IPS DF 4.7 (cell line): ENCODE data around the gene ANKRD34A.

Experiments
- DNase-seq: peaks from one replicate; pipeline ENCODE4 v3.0.0-alpha.2; 2013; ENCODE audit warnings: low spot score; ENCODE audit errors: extremely low read depth

The ANKRD34A gene

GRCh38 chr1:145991735-145992412, 27.5 kb upstream of the ANKRD34A start:
- DNase-seq, result no peak

GRCh38 chr1:145990249-145990855, 26.0 kb upstream of the ANKRD34A start:
- no peak for DNase-seq

GRCh38 chr1:145988773-145989172, 24.4 kb upstream of the ANKRD34A start:
- no peak for DNase-seq

GRCh38 chr1:145987926-145988325, 23.6 kb upstream of the ANKRD34A start:
- DNase-seq, result no peak

- no peak for DNase-seq
Measured at GRCh38 chr1:145986551-145986950, 22.2 kb upstream of the ANKRD34A start.

- no peak for DNase-seq
Measured at GRCh38 chr1:145985502-145986439, 21.4 kb upstream of the ANKRD34A start.

- no peak for DNase-seq
Measured at GRCh38 chr1:145985129-145985501, 20.7 kb upstream of the ANKRD34A start.

GRCh38 chr1:145983960-145984830, 19.8 kb upstream of the ANKRD34A start:
- DNase-seq, result no peak

- no peak for DNase-seq
Measured at GRCh38 chr1:145983206-145983675, 18.9 kb upstream of the ANKRD34A start.

GRCh38 chr1:145982010-145982723, 17.8 kb upstream of the ANKRD34A start:
- no peak for DNase-seq

GRCh38 chr1:145980457-145980994, 16.2 kb upstream of the ANKRD34A start:
- no peak for DNase-seq

GRCh38 chr1:145979746-145980456, 15.5 kb upstream of the ANKRD34A start:
- DNase-seq, result no peak

GRCh38 chr1:145978854-145979745, 14.7 kb upstream of the ANKRD34A start:
- DNase-seq, result peak; percentile 98

GRCh38 chr1:145978471-145978853, 14.1 kb upstream of the ANKRD34A start:
- no peak for DNase-seq

GRCh38 chr1:145977486-145978470, 13.4 kb upstream of the ANKRD34A start:
- DNase-seq, result peak; percentile 82

- no peak for DNase-seq
Measured at GRCh38 chr1:145977016-145977415, 12.6 kb upstream of the ANKRD34A start.

- no peak for DNase-seq
Measured at GRCh38 chr1:145975216-145975615, 10.8 kb upstream of the ANKRD34A start.
